ENCODE results near the gene AGTPBP1. TPM values are rescaled to one million over a fixed set of nuclear protein-coding genes. Genes with fewer than 3 reads are reported as not detected.
A peak's percentile ranks its signal among the peaks of the same experiment; 100 is the strongest.

Gene AGTPBP1
- total and polyA plus RNA-seq, 9 of the 15 experiments (the other 6 are each of a cell fraction or from before 2014, with no cell fraction given) = 1.4 to 7.9 (median 4.6) TPM

DNA sequence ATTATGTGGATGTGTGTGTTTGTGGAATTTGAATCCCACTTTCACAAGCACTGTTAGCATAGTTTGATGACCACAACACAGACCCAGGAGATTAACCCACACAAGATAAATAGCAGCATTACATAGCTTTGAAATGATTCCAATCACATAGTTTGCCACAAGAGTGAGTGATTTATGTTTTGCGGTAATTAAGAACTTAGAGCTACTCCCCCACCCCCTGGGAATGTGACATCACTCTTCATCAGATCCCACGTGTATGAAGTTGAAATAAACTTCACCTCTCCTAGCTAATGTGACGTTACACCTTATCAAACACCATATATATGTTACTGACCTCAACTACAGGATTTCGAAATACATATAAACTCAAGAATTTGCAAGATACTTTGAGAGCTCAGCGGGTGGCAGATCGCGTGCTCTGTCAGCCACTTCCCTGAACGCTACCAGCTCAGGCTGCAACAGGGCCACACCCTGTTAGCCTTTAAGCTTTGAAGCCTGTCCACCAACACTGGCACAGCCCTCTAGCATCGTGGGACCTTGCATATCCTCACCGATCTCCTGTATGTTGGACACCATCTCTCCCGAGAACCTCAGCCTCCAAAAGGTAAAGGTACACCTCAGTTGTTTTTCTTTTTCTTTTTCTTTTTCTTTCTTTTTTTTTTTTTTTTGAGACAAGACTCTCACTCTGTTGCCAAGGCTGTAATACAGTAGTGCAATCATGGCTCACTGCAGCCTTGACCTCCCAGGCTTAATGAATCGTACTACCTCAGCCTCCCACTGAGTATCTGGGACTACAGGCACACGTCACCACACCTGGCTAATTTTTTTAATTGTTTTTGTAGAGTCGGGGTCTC, 1.7 kb upstream of the AGTPBP1 start (continued):
- TF ChIP-seq TEAD4 (IDR thresholded peaks at IDR 0.05; ENCODE audit: low read length) (peak; percentile 70), TEAD4 (CRISPR knock-in tag; IDR thresholded peaks at IDR 0.05; ENCODE audit: borderline replicate concordance) (no peak), ZNF444 (CRISPR knock-in tag; IDR thresholded peaks at IDR 0.05) (no peak), BRF1 (IDR thresholded peaks at IDR 0.05; ENCODE audit: borderline replicate concordance, extremely low read depth, insufficient read length) (no peak), RNF2 (IDR thresholded peaks at IDR 0.05) (no peak), HOXB6 (CRISPR knock-in tag; IDR thresholded peaks at IDR 0.05; ENCODE audit: borderline replicate concordance) (no peak), ZNF644 (tag; IDR thresholded peaks at IDR 0.05; ENCODE audit: low read depth) (no peak), ETV6 (IDR thresholded peaks at IDR 0.05; ENCODE audit: borderline replicate concordance in 1 of 2, low read depth in 2 of 2, low read length in 1 of 2) (no peak), ETV6 (CRISPR knock-in tag; IDR thresholded peaks at IDR 0.05; ENCODE audit: borderline replicate concordance) (no peak), L3MBTL2 (IDR thresholded peaks at IDR 0.05) (peak; percentile 52; the same call in 1 of the 2 replicates), STAT5B (CRISPR knock-in tag; IDR thresholded peaks at IDR 0.05) (no peak), CREM (IDR thresholded peaks at IDR 0.05; ENCODE audit: low read depth) (peak; percentile 20; the same call in 1 of the 2 replicates), RUNX1 (IDR thresholded peaks at IDR 0.05; ENCODE audit: low read depth) (no peak), PCBP2 (IDR thresholded peaks at IDR 0.05; ENCODE audit: low read depth, low read length, poor library complexity, severe bottlenecking) (no peak), SPI1 (IDR thresholded peaks at IDR 0.05; ENCODE audit: borderline replicate concordance, low read depth, low read length) (no peak), EGR1 (conservative IDR thresholded peaks at IDR 0.05) (no peak), PHB2 (IDR thresholded peaks at IDR 0.05; ENCODE audit: low read depth) (no peak)
- TF ChIP-seq, protein P1, sequence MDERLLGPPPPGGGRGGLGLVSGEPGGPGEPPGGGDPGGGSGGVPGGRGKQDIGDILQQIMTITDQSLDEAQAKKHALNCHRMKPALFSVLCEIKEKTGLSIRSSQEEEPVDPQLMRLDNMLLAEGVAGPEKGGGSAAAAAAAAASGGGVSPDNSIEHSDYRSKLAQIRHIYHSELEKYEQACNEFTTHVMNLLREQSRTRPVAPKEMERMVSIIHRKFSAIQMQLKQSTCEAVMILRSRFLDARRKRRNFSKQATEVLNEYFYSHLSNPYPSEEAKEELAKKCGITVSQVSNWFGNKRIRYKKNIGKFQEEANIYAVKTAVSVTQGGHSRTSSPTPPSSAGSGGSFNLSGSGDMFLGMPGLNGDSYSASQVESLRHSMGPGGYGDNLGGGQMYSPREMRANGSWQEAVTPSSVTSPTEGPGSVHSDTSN (CRISPR knock-in tag; IDR thresholded peaks at IDR 0.05; ENCODE audit: low read depth) = 0 out of 2 replicates have a peak, but pooled peaks have one; percentile 18
- TF ChIP-seq, protein P1 (tag; conservative IDR thresholded peaks at IDR 0.05; ENCODE audit: low read depth) = peak; percentile 87
- TF ChIP-seq, protein P2, sequence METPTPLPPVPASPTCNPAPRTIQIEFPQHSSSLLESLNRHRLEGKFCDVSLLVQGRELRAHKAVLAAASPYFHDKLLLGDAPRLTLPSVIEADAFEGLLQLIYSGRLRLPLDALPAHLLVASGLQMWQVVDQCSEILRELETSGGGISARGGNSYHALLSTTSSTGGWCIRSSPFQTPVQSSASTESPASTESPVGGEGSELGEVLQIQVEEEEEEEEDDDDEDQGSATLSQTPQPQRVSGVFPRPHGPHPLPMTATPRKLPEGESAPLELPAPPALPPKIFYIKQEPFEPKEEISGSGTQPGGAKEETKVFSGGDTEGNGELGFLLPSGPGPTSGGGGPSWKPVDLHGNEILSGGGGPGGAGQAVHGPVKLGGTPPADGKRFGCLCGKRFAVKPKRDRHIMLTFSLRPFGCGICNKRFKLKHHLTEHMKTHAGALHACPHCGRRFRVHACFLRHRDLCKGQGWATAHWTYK (CRISPR knock-in tag; IDR thresholded peaks at IDR 0.05) = no peak
- TF ChIP-seq, protein P3, sequence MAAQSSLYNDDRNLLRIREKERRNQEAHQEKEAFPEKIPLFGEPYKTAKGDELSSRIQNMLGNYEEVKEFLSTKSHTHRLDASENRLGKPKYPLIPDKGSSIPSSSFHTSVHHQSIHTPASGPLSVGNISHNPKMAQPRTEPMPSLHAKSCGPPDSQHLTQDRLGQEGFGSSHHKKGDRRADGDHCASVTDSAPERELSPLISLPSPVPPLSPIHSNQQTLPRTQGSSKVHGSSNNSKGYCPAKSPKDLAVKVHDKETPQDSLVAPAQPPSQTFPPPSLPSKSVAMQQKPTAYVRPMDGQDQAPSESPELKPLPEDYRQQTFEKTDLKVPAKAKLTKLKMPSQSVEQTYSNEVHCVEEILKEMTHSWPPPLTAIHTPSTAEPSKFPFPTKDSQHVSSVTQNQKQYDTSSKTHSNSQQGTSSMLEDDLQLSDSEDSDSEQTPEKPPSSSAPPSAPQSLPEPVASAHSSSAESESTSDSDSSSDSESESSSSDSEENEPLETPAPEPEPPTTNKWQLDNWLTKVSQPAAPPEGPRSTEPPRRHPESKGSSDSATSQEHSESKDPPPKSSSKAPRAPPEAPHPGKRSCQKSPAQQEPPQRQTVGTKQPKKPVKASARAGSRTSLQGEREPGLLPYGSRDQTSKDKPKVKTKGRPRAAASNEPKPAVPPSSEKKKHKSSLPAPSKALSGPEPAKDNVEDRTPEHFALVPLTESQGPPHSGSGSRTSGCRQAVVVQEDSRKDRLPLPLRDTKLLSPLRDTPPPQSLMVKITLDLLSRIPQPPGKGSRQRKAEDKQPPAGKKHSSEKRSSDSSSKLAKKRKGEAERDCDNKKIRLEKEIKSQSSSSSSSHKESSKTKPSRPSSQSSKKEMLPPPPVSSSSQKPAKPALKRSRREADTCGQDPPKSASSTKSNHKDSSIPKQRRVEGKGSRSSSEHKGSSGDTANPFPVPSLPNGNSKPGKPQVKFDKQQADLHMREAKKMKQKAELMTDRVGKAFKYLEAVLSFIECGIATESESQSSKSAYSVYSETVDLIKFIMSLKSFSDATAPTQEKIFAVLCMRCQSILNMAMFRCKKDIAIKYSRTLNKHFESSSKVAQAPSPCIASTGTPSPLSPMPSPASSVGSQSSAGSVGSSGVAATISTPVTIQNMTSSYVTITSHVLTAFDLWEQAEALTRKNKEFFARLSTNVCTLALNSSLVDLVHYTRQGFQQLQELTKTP (IDR thresholded peaks at IDR 0.05; ENCODE audit: low read depth in 1 of 2, partially characterized antibody in 2 of 2) = no peak

Measured in K562 (cell line).